DND-41 (cell line): ENCODE data around the gene KRT2.

Source experiments
- ATAC-seq: fragments of 200-7000 bp; cut with Tn5 transposase; 3 replicates; pipeline ENCODE4 v1.9.1; 2021; ENCODE audit warnings: low read depth; ENCODE audit not compliant: insufficient read depth
- DNase-seq: peaks from one replicate; pipeline ENCODE4 v3.0.0-alpha.2; 2020
- H2AFZ ChIP-seq: 2 replicates; pipeline ENCODE4 v1.6.0; 2012; ENCODE audit warnings: low read depth, low read length
- H3K27ac ChIP-seq: 2 replicates; pipeline ENCODE4 v1.5.1; 2012; ENCODE audit warnings: low read length, inconsistent platforms
- H3K27me3 ChIP-seq: fragments of 200-600 bp; sonication (generic); 2 replicates; pipeline ENCODE4 v1.6.0; 2012; ENCODE audit warnings: low read length, mild to moderate bottlenecking, inconsistent platforms; ENCODE audit not compliant: insufficient read depth, poor library complexity
- H3K36me3 ChIP-seq: 2 replicates; pipeline ENCODE4 v1.5.1; 2012; ENCODE audit warnings: low read length, inconsistent platforms; ENCODE audit not compliant: insufficient read depth
- H3K4me1 ChIP-seq: 2 replicates; pipeline ENCODE4 v1.5.1; 2012; ENCODE audit warnings: mild to moderate bottlenecking, low read length; ENCODE audit not compliant: insufficient read depth
- H3K4me2 ChIP-seq: 2 replicates; pipeline ENCODE4 v1.6.0; 2012; ENCODE audit warnings: mild to moderate bottlenecking, moderate library complexity, low read length, inconsistent platforms; ENCODE audit not compliant: insufficient read depth
- H3K4me3 ChIP-seq, 2 experiments: fragments of 200-600 bp in 1 of 2; shearing (Covaris generic) in 1 of 2; 2 replicates each; pipeline ENCODE4 v1.5.1; 2012 to 2016; ENCODE audit warnings: inconsistent platforms in 2 of 2, low read length in 2 of 2, mild to moderate bottlenecking in 2 of 2, low read depth in 1 of 2, moderate library complexity in 1 of 2
- H3K79me2 ChIP-seq: 2 replicates; pipeline ENCODE4 v1.6.0; 2012; ENCODE audit warnings: low read length, inconsistent platforms; ENCODE audit not compliant: insufficient read depth
- H3K9ac ChIP-seq: 2 replicates; pipeline ENCODE4 v1.6.0; 2012; ENCODE audit warnings: low read depth, mild to moderate bottlenecking, inconsistent platforms, low read length, moderate library complexity
- H3K9me3 ChIP-seq: 2 replicates; pipeline ENCODE4 v1.5.1; 2012; ENCODE audit warnings: low read length, moderate library complexity, mild to moderate bottlenecking, inconsistent platforms; ENCODE audit not compliant: insufficient read depth, severe bottlenecking
- H4K20me1 ChIP-seq: 2 replicates; pipeline ENCODE4 v1.6.0; 2012; ENCODE audit warnings: low read length; ENCODE audit not compliant: insufficient read depth
- CTCF ChIP-seq: IDR thresholded peaks from 2 replicates; pipeline ENCODE4 v1.5.1; 2012; ENCODE audit warnings: borderline replicate concordance, low read length, moderate library complexity, mild to moderate bottlenecking; ENCODE audit not compliant: poor library complexity, severe bottlenecking; ENCODE audit errors: extremely low read depth
- EZH2 ChIP-seq: IDR thresholded peaks from 3 replicates; pipeline ENCODE4 v1.6.1; 2012; ENCODE audit warnings: borderline replicate concordance, low read depth, mild to moderate bottlenecking, moderate library complexity, low read length, inconsistent platforms; ENCODE audit not compliant: severe bottlenecking

KRT2 gene

GRCh38 chr12:52622349-52622748 is 29.7 kb downstream of the KRT2 start:
- DNase-seq: no peak
- H3K4me1 ChIP-seq: no peaks in the 10 kb centered on the region
- no peaks in the 10 kb centered on the region for H4K20me1 ChIP-seq
- no peak overlapping the region for H3K4me3 ChIP-seq
- no peaks in the 10 kb centered on the region for H3K36me3 ChIP-seq
- ATAC-seq: no peak
- no peak overlapping the region for H3K9ac ChIP-seq
- no peaks in the 10 kb centered on the region for H3K9me3 ChIP-seq
- H2AFZ ChIP-seq: no peak overlapping the region
- no peaks in the 10 kb centered on the region for H3K27me3 ChIP-seq
- TF ChIP-seq CTCF (no peak), EZH2 (no peak)
- no peak overlapping the region for H3K27ac ChIP-seq
- H3K79me2 ChIP-seq: no peaks in the 10 kb centered on the region
- no peak overlapping the region for H3K4me2 ChIP-seq

GRCh38 chr12:52618866-52619265 is 33.1 kb downstream of the KRT2 start:
- no peak for DNase-seq

GRCh38 chr12:52618216-52618615 is 33.8 kb downstream of the KRT2 start, which contains the start of gene KRT73:
Gene KRT73, minus strand, starts transcription at chr12:52618559. Its CDS starts 35 bp downstream, at chr12:52618524.
- Histone ChIP-seq H3K4me3 (no peak within 1 kb of the TSS), H3K9ac (no peak within 1 kb of the TSS), H3K36me3 (no peaks in the 10 kb centered on the region), H3K4me1 (no peaks in the 10 kb centered on the region), H3K79me2 (no peaks in the 10 kb centered on the region), H2AFZ (no peak within 1 kb of the TSS), H3K9me3 (no peaks in the 10 kb centered on the region), H3K27me3 (peaks cover 7% of the 10 kb centered on the region), H3K4me2 (no peak within 1 kb of the TSS), H3K27ac (no peak within 1 kb of the TSS), H4K20me1 (no peaks in the 10 kb centered on the region; the same call in 1 of the 2 replicates)
- no peak for DNase-seq
- ATAC-seq: no peak
- TF ChIP-seq CTCF (no peak), EZH2 (no peak)

More at GRCh38 chr12:52618866-52619265, 33.1 kb downstream of the KRT2 start:
- H3K27me3 ChIP-seq: peaks cover 7% of the 10 kb centered on the region
- no peak overlapping the region for H3K27ac ChIP-seq
- H3K4me3 ChIP-seq: no peak overlapping the region
- H4K20me1 ChIP-seq: no peaks in the 10 kb centered on the region
- H3K9me3 ChIP-seq: no peaks in the 10 kb centered on the region
- TF ChIP-seq CTCF: no peak
- TF ChIP-seq EZH2: no peak
- ATAC-seq: no peak
- no peak overlapping the region for H3K9ac ChIP-seq
- H3K4me1 ChIP-seq: no peaks in the 10 kb centered on the region
- no peaks in the 10 kb centered on the region for H3K79me2 ChIP-seq
- H2AFZ ChIP-seq: no peak overlapping the region
- H3K4me2 ChIP-seq: no peak overlapping the region
- no peaks in the 10 kb centered on the region for H3K36me3 ChIP-seq

- no peaks in the 10 kb centered on the region for H3K9me3 ChIP-seq
- no peaks in the 10 kb centered on the region; the same call in 1 of the 2 replicates for H4K20me1 ChIP-seq
- H3K4me2 ChIP-seq: no peak overlapping the region
- H2AFZ ChIP-seq: no peak overlapping the region
- H3K4me1 ChIP-seq: no peaks in the 10 kb centered on the region
- H3K4me3 ChIP-seq: no peak overlapping the region
- no peaks in the 10 kb centered on the region for H3K36me3 ChIP-seq
- TF ChIP-seq CTCF (no peak), EZH2 (no peak)
- no peak overlapping the region for H3K9ac ChIP-seq
- DNase-seq (no peak), ATAC-seq (no peak)
- H3K27me3 ChIP-seq: peaks cover 10% of the 10 kb centered on the region
- no peak overlapping the region for H3K27ac ChIP-seq
- H3K79me2 ChIP-seq: no peaks in the 10 kb centered on the region
Observed at GRCh38 chr12:52617403-52617785, 34.6 kb downstream of the KRT2 start.
